Fibroblast of lung (primary cell): ENCODE data around the gene COL15A1.

Experiments
- EZH2 ChIP-seq: IDR thresholded peaks from 2 replicates; pipeline ENCODE4 v1.5.1; 2012; ENCODE audit warnings: low read length, control low read depth, mild to moderate bottlenecking; ENCODE audit errors: missing control alignments
- TF ChIP-seq, protein P1 (sequence below), 2 donors: IDR thresholded peaks in 1 of 2; conservative IDR thresholded peaks in 1 of 2; 1 replicate in 1 of 2; 2 replicates in 1 of 2; pipeline ENCODE4 v1.5.1; 2011 to 2012; ENCODE audit warnings: low read length in 2 of 2, control low read depth in 1 of 2, inconsistent platforms in 1 of 2, low read depth in 1 of 2, mild to moderate bottlenecking in 1 of 2

DNA sequence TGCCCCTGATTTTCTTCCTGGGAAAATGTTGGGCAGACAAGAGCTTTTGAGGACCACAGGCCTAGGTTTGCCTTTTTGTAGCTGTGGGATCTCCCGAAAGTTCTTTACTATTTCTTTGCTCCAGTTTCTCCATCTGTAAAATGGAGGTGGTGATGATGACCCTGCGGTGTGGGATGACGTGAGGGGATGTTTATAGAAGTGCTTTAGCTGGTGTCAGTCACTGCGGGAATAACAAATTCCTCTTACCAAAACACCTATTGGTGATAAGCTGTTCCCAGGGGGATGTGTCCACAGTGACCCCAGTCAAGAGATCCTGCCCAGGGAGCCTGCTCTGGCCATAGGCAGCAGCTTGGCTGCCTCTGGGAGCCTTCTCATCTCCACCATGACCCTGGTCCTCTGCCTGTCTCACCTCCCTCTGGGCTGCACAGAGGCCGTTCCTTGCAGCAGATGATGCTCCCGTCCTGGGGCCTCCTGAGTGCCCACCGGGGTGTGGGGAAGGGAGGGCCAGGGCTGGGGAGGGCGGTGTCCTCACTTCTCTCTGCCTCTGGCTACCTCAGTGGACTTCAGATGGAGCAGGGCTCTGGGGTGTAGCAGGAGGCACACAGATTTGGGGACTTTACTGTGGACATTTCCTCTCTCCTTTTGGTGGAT lies 77.2 kb downstream of the COL15A1 start:
- TF ChIP-seq, protein P1, sequence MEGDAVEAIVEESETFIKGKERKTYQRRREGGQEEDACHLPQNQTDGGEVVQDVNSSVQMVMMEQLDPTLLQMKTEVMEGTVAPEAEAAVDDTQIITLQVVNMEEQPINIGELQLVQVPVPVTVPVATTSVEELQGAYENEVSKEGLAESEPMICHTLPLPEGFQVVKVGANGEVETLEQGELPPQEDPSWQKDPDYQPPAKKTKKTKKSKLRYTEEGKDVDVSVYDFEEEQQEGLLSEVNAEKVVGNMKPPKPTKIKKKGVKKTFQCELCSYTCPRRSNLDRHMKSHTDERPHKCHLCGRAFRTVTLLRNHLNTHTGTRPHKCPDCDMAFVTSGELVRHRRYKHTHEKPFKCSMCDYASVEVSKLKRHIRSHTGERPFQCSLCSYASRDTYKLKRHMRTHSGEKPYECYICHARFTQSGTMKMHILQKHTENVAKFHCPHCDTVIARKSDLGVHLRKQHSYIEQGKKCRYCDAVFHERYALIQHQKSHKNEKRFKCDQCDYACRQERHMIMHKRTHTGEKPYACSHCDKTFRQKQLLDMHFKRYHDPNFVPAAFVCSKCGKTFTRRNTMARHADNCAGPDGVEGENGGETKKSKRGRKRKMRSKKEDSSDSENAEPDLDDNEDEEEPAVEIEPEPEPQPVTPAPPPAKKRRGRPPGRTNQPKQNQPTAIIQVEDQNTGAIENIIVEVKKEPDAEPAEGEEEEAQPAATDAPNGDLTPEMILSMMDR (conservative IDR thresholded peaks at IDR 0.05 in 1 of 2, IDR thresholded peaks at IDR 0.05 in 1 of 2; ENCODE audit: low read depth in 1 of 2, low read length in 2 of 2), result no peak
- TF ChIP-seq EZH2, result no peak
